Calu3 (cell line): ENCODE data around the gene KLHL42. TPM values are rescaled to one million over a fixed set of nuclear protein-coding genes. Genes with fewer than 3 reads are reported as not detected.

Source experiments
- BruUV-seq: library from RNA; stranded (reverse); fragments of 400-500 nt; replicated peaks from 2 replicates; lab custom pipeline; 2021; lab: Mats Ljungman, UMichigan
- CTCF ChIA-PET: fragments of 300-600 bp; sonication (Branson Sonifier 250); formaldehyde crosslinking; loops from one replicate; lab custom pipeline; 2022; ENCODE audit warnings: antibody characterized with exemption; lab: Charles Lee
- DNase-seq: peaks from one replicate; pipeline ENCODE4 v3.0.0; 2022
- H3K27ac Mint-ChIP-seq: one replicate; pipeline ENCODE4 v1.8.0; 2022; ENCODE audit warnings: mixed read lengths; ENCODE audit not compliant: unreplicated experiment
- H3K27me3 Mint-ChIP-seq: one replicate; pipeline ENCODE4 v1.8.0; 2022; ENCODE audit warnings: mixed read lengths; ENCODE audit not compliant: unreplicated experiment
- H3K36me3 Mint-ChIP-seq: one replicate; pipeline ENCODE4 v1.8.0; 2022; ENCODE audit warnings: mild to moderate bottlenecking, moderate library complexity, mixed read lengths; ENCODE audit not compliant: insufficient read depth, unreplicated experiment
- H3K4me1 Mint-ChIP-seq: one replicate; pipeline ENCODE4 v1.8.0; 2022; ENCODE audit warnings: mild to moderate bottlenecking, low read depth, mixed read lengths; ENCODE audit not compliant: unreplicated experiment
- H3K4me3 Mint-ChIP-seq: one replicate; pipeline ENCODE4 v1.8.0; 2022; ENCODE audit warnings: mild to moderate bottlenecking, low read depth, moderate library complexity, mixed read lengths; ENCODE audit not compliant: unreplicated experiment
- H3K9me3 Mint-ChIP-seq: one replicate; pipeline ENCODE4 v1.8.0; 2022; ENCODE audit warnings: low read depth, mixed read lengths; ENCODE audit not compliant: unreplicated experiment
- intact Hi-C: fragments of 100-400 bp; cut with micrococcal nuclease; formaldehyde crosslinking; loops from one replicate; pipeline ENCODE4 v1.10.0; 2022; ENCODE audit not compliant: unreplicated experiment
- total RNA-seq: library from RNA; stranded (reverse); gene quantifications from 2 replicates; pipeline ENCODE4 v1.2.3, GENCODE V29; 2022
- TF ChIP-seq, protein P1 (sequence below): fragments of 200-600 bp; IDR thresholded peaks from one replicate; pipeline ENCODE4 v1.8.0; 2022; ENCODE audit warnings: antibody characterized with exemption; ENCODE audit not compliant: unreplicated experiment

The KLHL42 gene
- total RNA-seq, 1 experiment from 2014 or later: 18.5 TPM

GRCh38 chr12:27823038-27823437, 43.0 kb downstream of the KLHL42 start:
- no TSS peak for BruUV-seq
- CTCF ChIA-PET: no interaction called here
- Mint-ChIP-seq H3K27ac (no peak overlapping the region), H3K9me3 (no peaks in the 10 kb centered on the region), H3K4me3 (no peak overlapping the region), H3K27me3 (no peaks in the 10 kb centered on the region), H3K4me1 (peaks cover 11% of the 10 kb centered on the region), H3K36me3 (no peaks in the 10 kb centered on the region)
- DNase-seq: no peak
- intact Hi-C loops: loop anchor here (5.0 kb wide), 1 partner anchor 76 kb away; no protein-coding TSS in a partner anchor
- TF ChIP-seq, protein P1, sequence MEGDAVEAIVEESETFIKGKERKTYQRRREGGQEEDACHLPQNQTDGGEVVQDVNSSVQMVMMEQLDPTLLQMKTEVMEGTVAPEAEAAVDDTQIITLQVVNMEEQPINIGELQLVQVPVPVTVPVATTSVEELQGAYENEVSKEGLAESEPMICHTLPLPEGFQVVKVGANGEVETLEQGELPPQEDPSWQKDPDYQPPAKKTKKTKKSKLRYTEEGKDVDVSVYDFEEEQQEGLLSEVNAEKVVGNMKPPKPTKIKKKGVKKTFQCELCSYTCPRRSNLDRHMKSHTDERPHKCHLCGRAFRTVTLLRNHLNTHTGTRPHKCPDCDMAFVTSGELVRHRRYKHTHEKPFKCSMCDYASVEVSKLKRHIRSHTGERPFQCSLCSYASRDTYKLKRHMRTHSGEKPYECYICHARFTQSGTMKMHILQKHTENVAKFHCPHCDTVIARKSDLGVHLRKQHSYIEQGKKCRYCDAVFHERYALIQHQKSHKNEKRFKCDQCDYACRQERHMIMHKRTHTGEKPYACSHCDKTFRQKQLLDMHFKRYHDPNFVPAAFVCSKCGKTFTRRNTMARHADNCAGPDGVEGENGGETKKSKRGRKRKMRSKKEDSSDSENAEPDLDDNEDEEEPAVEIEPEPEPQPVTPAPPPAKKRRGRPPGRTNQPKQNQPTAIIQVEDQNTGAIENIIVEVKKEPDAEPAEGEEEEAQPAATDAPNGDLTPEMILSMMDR: no peak

- no peaks in the 10 kb centered on the region for H3K36me3 Mint-ChIP-seq
- H3K4me1 Mint-ChIP-seq: peaks cover 15% of the 10 kb centered on the region
- no peak for DNase-seq
- no peaks in the 10 kb centered on the region for H3K27me3 Mint-ChIP-seq
- intact Hi-C loops: loop anchor here (5.0 kb wide), 1 partner anchor 77 kb away; no protein-coding TSS in a partner anchor
- CTCF ChIA-PET: interaction anchor here (0.6 kb wide), 1 partner anchor 20 kb away, joined by 3 read pairs; no protein-coding TSS in a partner anchor
- no TSS peak for BruUV-seq
- H3K9me3 Mint-ChIP-seq: no peaks in the 10 kb centered on the region
- no peak overlapping the region for H3K27ac Mint-ChIP-seq
- H3K4me3 Mint-ChIP-seq: no peak overlapping the region
- TF ChIP-seq, protein P1: no peak
Observed at GRCh38 chr12:27824126-27824842, 44.3 kb downstream of the KLHL42 start.

GRCh38 chr12:27826076-27826475, 46.0 kb downstream of the KLHL42 start:
- Mint-ChIP-seq H3K9me3 (no peaks in the 10 kb centered on the region), H3K27ac (no peak overlapping the region), H3K36me3 (no peaks in the 10 kb centered on the region), H3K4me1 (peaks cover 15% of the 10 kb centered on the region), H3K27me3 (no peaks in the 10 kb centered on the region), H3K4me3 (no peak overlapping the region)
- DNase-seq: no peak
- no TSS peak for BruUV-seq
- intact Hi-C loops: no loop called here
- TF ChIP-seq, protein P1: no peak
- CTCF ChIA-PET: no interaction called here

- intact Hi-C loops: no loop called here
- Mint-ChIP-seq H3K36me3 (no peaks in the 10 kb centered on the region), H3K27me3 (no peaks in the 10 kb centered on the region), H3K4me3 (no peak overlapping the region), H3K4me1 (peaks cover 7% of the 10 kb centered on the region), H3K9me3 (no peaks in the 10 kb centered on the region), H3K27ac (no peak overlapping the region)
- CTCF ChIA-PET: no interaction called here
- no peak for DNase-seq
- no TSS peak for BruUV-seq
- TF ChIP-seq, protein P1: no peak
Observed at GRCh38 chr12:27828196-27828595, 48.2 kb downstream of the KLHL42 start.
